SK-N-MC (cell line): ENCODE measurements around the gene XPO6.
"Not testable (repeated sequence)": the region's sequence is repeated elsewhere in the genome, so short reads cannot be mapped to it uniquely, and the experiment has no call there.

Experiments used
- DNase-seq: peaks from one replicate; pipeline ENCODE4 v3.0.0-alpha.2; 2011; ENCODE audit warnings: low read depth, low spot score
- H3K27ac ChIP-seq: fragments of 200-600 bp; sonication (generic); 2 replicates; pipeline ENCODE4 v1.5.1; 2016; ENCODE audit warnings: mixed run types
- H3K36me3 ChIP-seq: fragments of 200-600 bp; sonication (generic); 2 replicates; pipeline ENCODE4 v1.6.1; 2017; ENCODE audit warnings: antibody characterized with exemption, low read length, mixed read lengths; ENCODE audit not compliant: insufficient read depth
- H3K4me3 ChIP-seq: fragments of 200-600 bp; sonication (generic); 2 replicates; pipeline ENCODE4 v1.5.1; 2016
- H3K9ac ChIP-seq: fragments of 200-600 bp; sonication (generic); 2 replicates; pipeline ENCODE4 v1.8.0; 2017; ENCODE audit warnings: mixed run types, mixed read lengths; ENCODE audit not compliant: insufficient read length
- H3K9me3 ChIP-seq: fragments of 200-600 bp; sonication (generic); 2 replicates; pipeline ENCODE4 v1.6.1; 2017; ENCODE audit warnings: low read depth, mild to moderate bottlenecking, antibody characterized with exemption, low read length, moderate library complexity, mixed read lengths
- EZH2 ChIP-seq: fragments of 200-600 bp; sonication (generic); IDR thresholded peaks from one replicate; pipeline ENCODE4 v1.6.1; 2017; ENCODE audit warnings: antibody characterized with exemption
- FOXP2 ChIP-seq: optimal IDR thresholded peaks from 2 replicates; pipeline ENCODE3; 2011; ENCODE audit warnings: mild to moderate bottlenecking, moderate library complexity; ENCODE audit not compliant: insufficient read depth; ENCODE audit errors: extremely low read length, control extremely low read depth
- POLR2AphosphoS5 ChIP-seq: IDR thresholded peaks from 2 replicates; pipeline ENCODE4 v1.6.1; 2012; ENCODE audit warnings: mild to moderate bottlenecking, low read depth, low read length, borderline replicate concordance

The XPO6 gene

GRCh38 chr16:28130099-28131088 lies 81.4 kb downstream of the XPO6 start:
- no peak overlapping the region for H3K9ac ChIP-seq
- peaks cover 96% of the 10 kb centered on the region for H3K36me3 ChIP-seq
- no peak overlapping the region for H3K4me3 ChIP-seq
- DNase-seq, result no peak
- no peak for TF ChIP-seq FOXP2
- TF ChIP-seq EZH2, result no peak
- no peak for TF ChIP-seq POLR2AphosphoS5
- H3K9me3 ChIP-seq, result no peaks in the 10 kb centered on the region
- no peak overlapping the region for H3K27ac ChIP-seq

DNA sequence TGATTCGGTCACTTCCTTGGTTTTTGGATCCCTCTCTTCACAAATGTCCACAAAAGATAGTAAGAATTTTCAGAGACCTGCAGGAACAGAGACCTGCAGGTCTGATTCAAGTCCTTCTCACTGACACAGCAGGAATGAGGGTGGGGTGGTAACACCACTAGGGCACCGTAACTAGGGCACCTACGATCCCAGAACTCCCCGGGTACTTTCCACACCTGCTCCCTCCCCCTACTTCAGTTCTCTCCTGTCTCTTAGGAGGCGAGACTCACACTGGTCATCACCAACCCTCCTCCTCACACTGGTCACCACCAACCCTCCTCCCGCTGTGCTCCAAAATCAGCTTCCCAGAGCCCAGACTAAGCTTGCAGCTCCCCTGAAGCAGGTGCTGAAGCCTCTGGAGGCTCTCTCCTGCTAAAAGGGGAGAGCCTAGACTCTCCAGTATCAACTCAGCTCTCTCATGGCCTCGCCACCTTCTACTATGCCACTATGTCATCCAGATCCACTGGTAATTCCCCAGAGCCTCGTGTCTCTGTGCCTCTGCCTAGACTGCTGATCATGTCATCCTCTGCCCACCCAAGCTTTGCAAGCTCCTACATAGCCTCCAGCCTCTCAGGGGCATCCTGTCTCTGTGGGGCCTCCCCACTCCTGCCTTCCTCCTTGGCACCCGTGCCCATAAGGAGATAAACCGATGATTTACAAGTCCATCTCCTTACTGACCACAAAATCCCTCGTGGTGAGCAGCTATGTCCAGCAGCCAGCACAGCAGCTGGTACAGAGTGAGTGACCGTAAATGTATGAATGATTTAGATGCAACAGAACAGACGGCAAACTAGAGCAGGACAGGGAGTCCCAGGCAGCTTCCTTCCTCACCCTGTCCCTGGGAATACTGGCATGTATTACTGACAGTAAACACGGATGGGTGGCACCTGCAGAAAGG lies 84.8 kb downstream of the XPO6 start:
- H3K4me3 ChIP-seq, result no peak overlapping the region
- TF ChIP-seq EZH2 (no peak), FOXP2 (no peak), POLR2AphosphoS5 (no peak)
- DNase-seq, result no peak
- H3K9me3 ChIP-seq, result no peaks in the 10 kb centered on the region
- peaks cover 92% of the 10 kb centered on the region for H3K36me3 ChIP-seq
- no peak overlapping the region for H3K27ac ChIP-seq
- H3K9ac ChIP-seq, result no peak overlapping the region

DNA sequence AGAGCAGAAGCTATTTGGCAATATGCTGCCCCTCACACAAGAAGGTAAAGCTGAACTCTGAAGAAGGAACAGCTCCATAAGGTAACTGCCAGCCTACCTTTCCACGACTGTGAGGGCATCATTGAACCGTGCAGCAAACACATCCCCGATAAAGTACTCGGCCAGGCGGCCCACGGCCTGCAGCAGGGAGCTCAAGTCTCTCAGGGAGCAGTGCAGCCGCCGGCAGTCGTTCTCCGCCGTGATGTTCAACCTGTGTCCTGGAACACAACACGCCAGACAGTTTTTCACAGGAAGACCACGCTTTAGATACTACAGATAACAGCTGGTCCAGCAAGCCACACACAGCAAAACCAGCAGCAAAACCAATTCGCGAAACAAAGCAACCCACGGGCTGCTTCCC lies 86.2 kb downstream of the XPO6 start:
- no peak for TF ChIP-seq EZH2
- TF ChIP-seq FOXP2, result no peak

DNA sequence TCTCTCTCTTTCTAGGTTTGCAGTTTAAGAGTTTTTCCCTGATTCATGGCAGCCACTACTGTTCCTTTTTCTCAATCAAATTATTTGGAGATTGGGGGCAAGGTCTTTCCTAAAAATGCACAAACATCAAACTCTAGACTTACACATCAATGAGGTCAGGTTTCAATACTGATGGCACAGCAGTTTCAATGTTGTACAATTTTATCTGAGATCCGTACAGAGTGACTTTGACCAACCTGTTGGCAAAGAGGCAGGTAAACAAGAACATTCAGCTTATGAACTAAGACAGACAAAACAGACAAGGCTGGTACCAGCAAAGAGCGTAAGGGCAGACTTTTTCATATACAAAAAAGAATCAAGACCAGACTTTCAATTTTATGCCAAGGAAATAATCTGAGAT lies 90.2 kb downstream of the XPO6 start:
- Histone ChIP-seq H3K4me3 (no peak overlapping the region), H3K9me3 (no peaks in the 10 kb centered on the region), H3K27ac (no peak overlapping the region), H3K36me3 (peaks cover 78% of the 10 kb centered on the region), H3K9ac (no peak overlapping the region)
- DNase-seq, result no peak
- no peak for TF ChIP-seq FOXP2
- TF ChIP-seq POLR2AphosphoS5, result no peak
- no peak for TF ChIP-seq EZH2

More for the DNA sequence above, 86.2 kb downstream of the XPO6 start:
- peaks cover 92% of the 10 kb centered on the region for H3K36me3 ChIP-seq
- H3K4me3 ChIP-seq, result no peak overlapping the region
- no peak overlapping the region for H3K27ac ChIP-seq
- no peak for DNase-seq
- no peak overlapping the region for H3K9ac ChIP-seq
- H3K9me3 ChIP-seq, result no peaks in the 10 kb centered on the region

DNA sequence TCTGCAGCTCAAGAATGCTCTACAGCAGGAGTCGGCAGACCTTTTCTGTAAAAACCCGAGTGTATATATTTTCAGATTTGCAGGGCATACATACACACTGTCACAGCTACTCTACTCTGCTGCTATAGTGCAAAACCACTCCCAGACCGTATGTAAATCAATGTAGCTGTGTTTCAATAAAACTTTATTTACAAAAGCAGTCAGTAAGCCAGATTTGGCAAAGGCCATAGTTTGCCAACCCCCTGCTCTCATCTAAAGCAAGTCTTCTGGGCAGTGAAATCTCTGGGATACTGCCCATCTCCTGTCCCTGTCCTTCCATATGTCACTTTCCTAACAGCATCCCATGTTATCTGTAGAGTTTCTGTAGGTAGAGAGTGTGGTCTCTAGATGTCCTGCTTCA lies 91.0 kb downstream of the XPO6 start:
- H3K36me3 ChIP-seq, result peaks cover 73% of the 10 kb centered on the region
- TF ChIP-seq POLR2AphosphoS5, result no peak
- no peak for TF ChIP-seq FOXP2
- TF ChIP-seq EZH2, result no peak
- H3K9ac ChIP-seq, result no peak overlapping the region
- no peak for DNase-seq
- no peaks in the 10 kb centered on the region for H3K9me3 ChIP-seq
- H3K4me3 ChIP-seq, result no peak overlapping the region
- no peak overlapping the region for H3K27ac ChIP-seq

DNA sequence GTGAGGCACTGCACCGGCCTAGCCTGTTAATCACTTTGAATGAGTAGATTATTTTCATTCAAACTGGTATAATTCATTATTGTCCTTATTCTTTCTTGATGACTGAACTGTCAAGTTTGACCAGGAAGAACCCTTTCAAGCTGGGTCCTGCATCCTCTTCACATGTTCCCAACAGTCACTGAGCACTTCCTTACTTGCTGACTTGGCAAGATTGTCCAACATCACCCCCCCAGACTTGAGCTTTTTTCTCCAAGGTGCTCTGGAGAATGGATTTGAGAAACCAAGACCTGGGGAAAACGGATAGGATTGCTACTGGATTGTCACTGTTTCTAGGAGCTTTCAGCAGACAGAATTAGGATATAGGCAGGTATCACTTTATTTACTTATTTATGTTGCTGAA lies 93.1 kb downstream of the XPO6 start:
- TF ChIP-seq POLR2AphosphoS5 (no peak), EZH2 (no peak), FOXP2 (no peak)
- DNase-seq, result no peak
- Histone ChIP-seq H3K36me3 (peaks cover 76% of the 10 kb centered on the region), H3K4me3 (no peak overlapping the region), H3K9me3 (no peaks in the 10 kb centered on the region), H3K27ac (no peak overlapping the region), H3K9ac (no peak overlapping the region)

DNA sequence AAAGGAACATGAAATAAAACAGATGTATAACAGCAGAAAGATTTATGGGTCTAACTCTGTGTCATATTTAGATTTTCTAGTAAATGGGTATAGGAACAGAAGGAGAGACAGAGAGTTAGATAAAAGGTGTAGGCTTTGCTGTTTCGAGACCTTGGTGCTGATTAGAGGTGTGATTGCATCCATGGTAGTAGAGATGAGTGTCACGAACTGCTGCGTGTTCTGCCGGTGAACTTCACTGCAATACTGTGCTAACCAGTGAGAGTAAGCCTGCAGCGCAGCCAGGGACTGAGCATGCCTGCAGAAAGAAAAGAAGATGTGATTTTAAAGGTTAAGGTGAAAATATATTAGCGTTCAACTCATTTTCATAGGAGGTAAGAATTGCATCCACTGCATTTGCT lies 94.6 kb downstream of the XPO6 start:
- Histone ChIP-seq H3K36me3 (peaks cover 75% of the 10 kb centered on the region), H3K27ac (no peak overlapping the region), H3K9me3 (no peaks in the 10 kb centered on the region), H3K4me3 (no peak overlapping the region), H3K9ac (no peak overlapping the region)
- no peak for DNase-seq
- TF ChIP-seq POLR2AphosphoS5, result no peak
- no peak for TF ChIP-seq EZH2
- TF ChIP-seq FOXP2, result no peak

- peaks cover 75% of the 10 kb centered on the region for H3K36me3 ChIP-seq
- H3K27ac ChIP-seq, H3K9me3 ChIP-seq, H3K4me3 ChIP-seq, H3K9ac ChIP-seq, DNase-seq: not testable (repeated sequence)
Observed at GRCh38 chr16:28115866-28116265, 95.9 kb downstream of the XPO6 start.
